ENCODE measurements around the gene FBXO39.

GRCh38 chr17:6800422-6801027, 24.5 kb downstream of the FBXO39 start:
- TF ChIP-seq PATZ1 (CRISPR knock-in tag; IDR thresholded peaks at IDR 0.05; ENCODE audit: borderline replicate concordance) = no peak
- no peak for TF ChIP-seq ZFP3 (CRISPR knock-in tag; IDR thresholded peaks at IDR 0.05)
- no peak for TF ChIP-seq OSR1 (CRISPR knock-in tag; IDR thresholded peaks at IDR 0.05)
- TF ChIP-seq PPARA (CRISPR knock-in tag; IDR thresholded peaks at IDR 0.05; ENCODE audit: borderline replicate concordance) = no peak
- TF ChIP-seq ARNTL (CRISPR knock-in tag; IDR thresholded peaks at IDR 0.05; ENCODE audit: borderline replicate concordance, low read depth) = no peak

All from SK-N-SH treated with all-trans-retinoic acid at 6 μM for 48 hours (cell line).